ENCODE measurements around the gene TRABD.

Gene TRABD

GRCh38 chr22:50173983-50174355, 11.7 kb upstream of the TRABD start:
- DNase-seq (ENCODE audit: extremely low read depth, low read depth), result no peak

GRCh38 chr22:50174382-50175190, 11.1 kb upstream of the TRABD start:
- no peak for DNase-seq (ENCODE audit: extremely low read depth, low read depth)
- no peak for TF ChIP-seq CTCF (IDR thresholded peaks at IDR 0.05; ENCODE audit: low read depth, low read length)

More at GRCh38 chr22:50173983-50174355, 11.7 kb upstream of the TRABD start:
- TF ChIP-seq CTCF (IDR thresholded peaks at IDR 0.05; ENCODE audit: low read depth, low read length), result no peak

- DNase-seq (ENCODE audit: extremely low read depth, low read depth), result no peak
- no peak for TF ChIP-seq CTCF (IDR thresholded peaks at IDR 0.05; ENCODE audit: low read depth, low read length)
Observed at GRCh38 chr22:50175191-50175461, 10.6 kb upstream of the TRABD start.

- no peak for TF ChIP-seq CTCF (IDR thresholded peaks at IDR 0.05; ENCODE audit: low read depth, low read length)
- DNase-seq (ENCODE audit: extremely low read depth, low read depth), result no peak
Observed at GRCh38 chr22:50175921-50176849, 9.5 kb upstream of the TRABD start.

GRCh38 chr22:50176850-50177536, 8.7 kb upstream of the TRABD start:
- TF ChIP-seq CTCF (IDR thresholded peaks at IDR 0.05; ENCODE audit: low read depth, low read length), result no peak
- no peak for DNase-seq (ENCODE audit: extremely low read depth, low read depth)

- no peak for DNase-seq (ENCODE audit: extremely low read depth, low read depth)
- TF ChIP-seq CTCF (IDR thresholded peaks at IDR 0.05; ENCODE audit: low read depth, low read length), result no peak
Observed at GRCh38 chr22:50177537-50178470, 7.9 kb upstream of the TRABD start.
